Measurements from ENCODE around the gene IL15RA. TPM values are rescaled to one million over a fixed set of nuclear protein-coding genes. Genes with fewer than 3 reads are reported as not detected.

The IL15RA gene
- total RNA-seq, 4 donors from 2014 or later, result 13.1 to 17.6 (median 15.6) TPM

DNA sequence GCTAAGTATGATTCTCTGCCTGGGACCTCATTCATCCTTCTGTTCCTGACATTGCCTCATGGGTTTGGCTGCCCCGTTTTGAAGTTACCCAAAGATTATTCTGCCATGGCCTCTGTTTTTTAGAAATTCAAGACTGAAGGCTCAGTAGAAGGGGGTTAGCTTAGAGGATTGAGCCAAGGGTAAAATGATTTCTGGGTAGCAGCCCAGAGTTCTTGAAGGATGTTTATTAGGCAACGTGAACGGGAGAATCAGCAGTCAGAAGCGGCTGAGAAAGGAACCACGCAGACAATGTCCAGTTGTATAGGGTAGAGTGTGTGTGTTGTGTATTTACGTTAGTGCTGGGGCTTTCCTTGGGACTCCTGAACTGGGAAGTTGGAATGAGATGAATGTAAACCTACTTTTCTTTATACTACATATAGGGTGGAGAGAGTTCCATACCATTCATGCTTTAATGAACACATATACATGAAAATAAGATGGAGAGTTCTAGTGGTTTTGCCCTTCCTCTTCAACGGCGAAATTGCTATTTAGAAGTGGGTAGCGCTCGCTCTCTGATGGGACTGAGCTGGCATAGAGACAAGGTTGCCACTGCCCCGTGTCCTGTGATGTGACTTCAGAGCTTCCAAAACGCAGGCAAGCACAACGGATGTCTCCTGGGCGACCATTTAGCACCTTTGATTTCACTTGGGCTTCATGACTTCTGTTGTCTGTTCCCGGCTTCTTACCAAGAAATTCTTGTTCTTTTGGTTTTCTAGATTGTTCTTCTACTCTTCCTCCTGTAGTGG is 35.0 kb upstream of the IL15RA start:
- TF ChIP-seq POLR2A (IDR thresholded peaks at IDR 0.05), result no peak
- TF ChIP-seq, protein P1, sequence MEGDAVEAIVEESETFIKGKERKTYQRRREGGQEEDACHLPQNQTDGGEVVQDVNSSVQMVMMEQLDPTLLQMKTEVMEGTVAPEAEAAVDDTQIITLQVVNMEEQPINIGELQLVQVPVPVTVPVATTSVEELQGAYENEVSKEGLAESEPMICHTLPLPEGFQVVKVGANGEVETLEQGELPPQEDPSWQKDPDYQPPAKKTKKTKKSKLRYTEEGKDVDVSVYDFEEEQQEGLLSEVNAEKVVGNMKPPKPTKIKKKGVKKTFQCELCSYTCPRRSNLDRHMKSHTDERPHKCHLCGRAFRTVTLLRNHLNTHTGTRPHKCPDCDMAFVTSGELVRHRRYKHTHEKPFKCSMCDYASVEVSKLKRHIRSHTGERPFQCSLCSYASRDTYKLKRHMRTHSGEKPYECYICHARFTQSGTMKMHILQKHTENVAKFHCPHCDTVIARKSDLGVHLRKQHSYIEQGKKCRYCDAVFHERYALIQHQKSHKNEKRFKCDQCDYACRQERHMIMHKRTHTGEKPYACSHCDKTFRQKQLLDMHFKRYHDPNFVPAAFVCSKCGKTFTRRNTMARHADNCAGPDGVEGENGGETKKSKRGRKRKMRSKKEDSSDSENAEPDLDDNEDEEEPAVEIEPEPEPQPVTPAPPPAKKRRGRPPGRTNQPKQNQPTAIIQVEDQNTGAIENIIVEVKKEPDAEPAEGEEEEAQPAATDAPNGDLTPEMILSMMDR (IDR thresholded peaks at IDR 0.05 in 4 of 5, conservative IDR thresholded peaks at IDR 0.05 in 1 of 5), result no peak
- intact Hi-C loops (cut with DNase I; ENCODE audit: low total_unique reads) (loop anchor here (5.0 kb wide), 1 partner anchor 130 kb away; no protein-coding TSS in a partner anchor), in situ Hi-C loops (cut with MboI; ENCODE audit: low sequenced_read_pairs in 4 of 4) (loop anchor here in 1 of 4 donors (10.0 kb wide), 1 partner anchor 72 kb away; the partner anchor contains the start of gene RBM17)
- no peak for ATAC-seq
- Histone ChIP-seq H3K36me3 (no peaks in the 10 kb centered on the region), H3K27ac (no peak overlapping the region), H3K4me1 (no peaks in the 10 kb centered on the region), H3K27me3 (peaks cover 0 to 3% (median 0%) of the 10 kb centered on the region in 3 donors), H3K4me3 (no peak overlapping the region), H3K9me3 (no peaks in the 10 kb centered on the region)
- no peak for DNase-seq

DNA sequence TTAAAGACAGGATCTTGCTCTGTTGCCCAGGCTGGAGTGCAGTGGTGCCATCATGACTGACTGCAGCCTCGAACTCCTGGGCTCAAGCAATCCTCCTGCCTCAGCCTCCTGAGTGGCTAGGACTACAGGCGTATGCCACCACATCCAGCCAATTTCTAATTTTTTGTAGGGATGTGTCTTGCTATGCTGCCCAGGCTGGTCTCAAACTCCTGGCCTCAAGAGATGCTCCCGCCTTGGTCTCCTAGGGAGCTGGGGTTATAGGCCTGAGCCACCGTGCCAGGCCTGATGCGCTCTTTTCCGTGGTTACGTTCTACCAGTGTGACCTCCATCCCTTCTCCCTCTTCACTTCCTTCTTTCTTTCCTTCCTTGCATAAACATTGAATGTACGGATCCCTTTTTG is 34.2 kb upstream of the IL15RA start:
- Histone ChIP-seq H3K27ac (no peak overlapping the region), H3K9me3 (no peaks in the 10 kb centered on the region), H3K4me3 (no peak overlapping the region), H3K27me3 (peaks cover 0 to 3% (median 0%) of the 10 kb centered on the region in 3 donors), H3K4me1 (no peaks in the 10 kb centered on the region), H3K36me3 (no peaks in the 10 kb centered on the region)
- in situ Hi-C loops (cut with MboI; ENCODE audit: low sequenced_read_pairs in 4 of 4), result loop anchor here in 1 of 4 donors (10.0 kb wide), 1 partner anchor 73 kb away; the partner anchor contains the start of gene RBM17
- no peak for DNase-seq
- no peak for TF ChIP-seq POLR2A (IDR thresholded peaks at IDR 0.05)
- TF ChIP-seq, protein P1 (IDR thresholded peaks at IDR 0.05 in 4 of 5, conservative IDR thresholded peaks at IDR 0.05 in 1 of 5), result no peak
- no peak for ATAC-seq
- intact Hi-C loops (cut with DNase I; ENCODE audit: low total_unique reads), result loop anchor here (5.0 kb wide), 1 partner anchor 131 kb away; no protein-coding TSS in a partner anchor

DNA sequence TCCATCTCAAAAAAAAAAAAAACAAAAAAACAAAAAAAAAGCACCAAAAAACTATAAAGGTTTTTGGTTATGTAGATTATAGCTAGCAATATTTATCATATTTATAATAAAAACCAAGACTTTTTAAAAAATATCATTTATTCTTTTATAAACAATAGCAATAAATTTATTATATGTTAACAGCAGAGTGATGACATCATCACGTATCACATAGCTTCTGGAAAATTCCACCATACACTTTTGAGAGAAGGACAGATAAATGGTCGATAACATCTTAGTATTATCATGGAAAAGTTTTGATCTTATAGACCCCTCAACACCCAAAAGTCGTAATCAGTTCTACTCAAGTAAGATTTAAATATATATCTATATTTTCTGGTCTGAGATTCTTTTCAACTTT is 33.2 kb upstream of the IL15RA start:
- Histone ChIP-seq H3K27ac (no peak overlapping the region), H3K4me3 (no peak overlapping the region), H3K9me3 (no peaks in the 10 kb centered on the region), H3K4me1 (no peaks in the 10 kb centered on the region), H3K36me3 (no peaks in the 10 kb centered on the region), H3K27me3 (peaks cover 0 to 3% (median 0%) of the 10 kb centered on the region in 3 donors)
- TF ChIP-seq, protein P1 (IDR thresholded peaks at IDR 0.05 in 4 of 5, conservative IDR thresholded peaks at IDR 0.05 in 1 of 5), result no peak
- TF ChIP-seq POLR2A (IDR thresholded peaks at IDR 0.05), result no peak
- intact Hi-C loops (cut with DNase I; ENCODE audit: low total_unique reads) (loop anchor here (5.0 kb wide), 1 partner anchor 132 kb away; no protein-coding TSS in a partner anchor), in situ Hi-C loops (cut with MboI; ENCODE audit: low sequenced_read_pairs in 4 of 4) (loop anchor here in 1 of 4 donors (10.0 kb wide), 1 partner anchor 74 kb away; the partner anchor contains the start of gene RBM17)
- DNase-seq (no peak), ATAC-seq (no peak)

DNA sequence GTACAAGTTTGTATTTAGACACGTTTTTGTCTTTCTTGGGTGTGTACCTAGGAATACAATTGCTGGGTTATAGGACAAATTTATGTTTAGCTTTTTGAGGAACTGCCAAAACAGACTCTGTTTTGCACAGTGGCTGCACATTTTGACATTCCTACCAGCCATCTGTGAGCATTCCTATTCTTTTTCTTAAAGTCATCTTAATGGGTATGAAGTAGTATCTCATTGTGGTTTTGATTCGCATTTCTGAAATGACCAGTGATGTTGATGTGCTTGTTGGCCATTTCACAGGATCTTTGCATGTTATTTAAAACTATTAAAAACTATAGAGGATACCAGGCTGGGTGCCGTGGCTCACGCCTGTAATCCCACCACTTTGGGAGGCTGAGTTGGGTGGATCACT is 32.6 kb upstream of the IL15RA start:
- DNase-seq (no peak), ATAC-seq (no peak)
- Histone ChIP-seq H3K9me3 (no peaks in the 10 kb centered on the region), H3K4me3 (no peak overlapping the region), H3K36me3 (no peaks in the 10 kb centered on the region), H3K4me1 (no peaks in the 10 kb centered on the region), H3K27me3 (peaks cover 0 to 3% (median 0%) of the 10 kb centered on the region in 3 donors), H3K27ac (no peak overlapping the region)
- intact Hi-C loops (cut with DNase I; ENCODE audit: low total_unique reads) (loop anchor here (5.0 kb wide), 1 partner anchor 132 kb away; no protein-coding TSS in a partner anchor), in situ Hi-C loops (cut with MboI; ENCODE audit: low sequenced_read_pairs in 4 of 4) (loop anchor here in 1 of 4 donors (10.0 kb wide), 1 partner anchor 75 kb away; the partner anchor contains the start of gene RBM17)
- TF ChIP-seq, protein P1 (IDR thresholded peaks at IDR 0.05 in 4 of 5, conservative IDR thresholded peaks at IDR 0.05 in 1 of 5), result no peak
- TF ChIP-seq POLR2A (IDR thresholded peaks at IDR 0.05), result no peak
